Activated T-cell treated with anti-CD3 and anti-CD28 coated beads, Interleukin-2, amount 50 U/mL, for 4 hours (primary cell): ENCODE measurements around the gene BAG2. TPM values are rescaled to one million over a fixed set of nuclear protein-coding genes. Genes with fewer than 3 reads are reported as not detected.

Experiments used
- ATAC-seq, 2 donors: fragments of 200-7000 bp; cut with Tn5 transposase; one replicate each; pipeline ENCODE4 v1.10.0; 2021
- DNase-seq: peaks from one replicate; pipeline ENCODE4 v3.0.0-alpha.2; 2020
- H3K27me3 Mint-ChIP-seq: one replicate; pipeline ENCODE4 v1.8.0; 2021; ENCODE audit warnings: low read depth, mixed read lengths
- H3K36me3 Mint-ChIP-seq: one replicate; pipeline ENCODE4 v1.8.0; 2022; ENCODE audit warnings: mixed read lengths; ENCODE audit not compliant: insufficient read depth
- H3K4me1 Mint-ChIP-seq: one replicate; pipeline ENCODE4 v1.8.0; 2021; ENCODE audit warnings: low read depth, mixed read lengths
- H3K4me3 Mint-ChIP-seq: one replicate; pipeline ENCODE4 v1.8.0; 2021; ENCODE audit warnings: mild to moderate bottlenecking, moderate library complexity, mixed read lengths
- H3K9me3 Mint-ChIP-seq: one replicate; pipeline ENCODE4 v1.8.0; 2021; ENCODE audit warnings: mixed read lengths
- total RNA-seq, 3 donors: library from RNA; stranded (reverse); gene quantifications; one replicate each; pipeline ENCODE4 v1.2.1, GENCODE V29; 2021

BAG2 gene
- total RNA-seq, 3 donors from 2014 or later, result 6.3 to 7.2 (median 6.9) TPM

DNA sequence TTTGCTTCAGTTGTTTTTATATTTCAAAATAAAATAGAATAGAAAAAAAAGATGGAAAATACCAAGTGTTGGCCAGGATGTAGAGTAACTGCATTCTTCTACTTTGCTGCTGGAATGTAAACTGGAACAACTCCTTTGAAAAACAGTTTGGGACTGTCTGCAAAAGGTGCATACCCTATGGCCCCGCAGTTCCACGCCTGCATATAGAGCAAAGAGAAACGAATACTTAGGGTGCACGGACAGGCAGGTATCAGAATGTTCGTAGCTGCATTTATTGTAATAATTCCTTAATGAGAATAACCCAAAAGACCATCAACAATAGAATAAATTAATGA is 50.6 kb downstream of the BAG2 start:
- no peak for ATAC-seq
- Mint-ChIP-seq H3K4me1 (peaks cover 6% of the 10 kb centered on the region), H3K36me3 (no peaks in the 10 kb centered on the region)

DNA sequence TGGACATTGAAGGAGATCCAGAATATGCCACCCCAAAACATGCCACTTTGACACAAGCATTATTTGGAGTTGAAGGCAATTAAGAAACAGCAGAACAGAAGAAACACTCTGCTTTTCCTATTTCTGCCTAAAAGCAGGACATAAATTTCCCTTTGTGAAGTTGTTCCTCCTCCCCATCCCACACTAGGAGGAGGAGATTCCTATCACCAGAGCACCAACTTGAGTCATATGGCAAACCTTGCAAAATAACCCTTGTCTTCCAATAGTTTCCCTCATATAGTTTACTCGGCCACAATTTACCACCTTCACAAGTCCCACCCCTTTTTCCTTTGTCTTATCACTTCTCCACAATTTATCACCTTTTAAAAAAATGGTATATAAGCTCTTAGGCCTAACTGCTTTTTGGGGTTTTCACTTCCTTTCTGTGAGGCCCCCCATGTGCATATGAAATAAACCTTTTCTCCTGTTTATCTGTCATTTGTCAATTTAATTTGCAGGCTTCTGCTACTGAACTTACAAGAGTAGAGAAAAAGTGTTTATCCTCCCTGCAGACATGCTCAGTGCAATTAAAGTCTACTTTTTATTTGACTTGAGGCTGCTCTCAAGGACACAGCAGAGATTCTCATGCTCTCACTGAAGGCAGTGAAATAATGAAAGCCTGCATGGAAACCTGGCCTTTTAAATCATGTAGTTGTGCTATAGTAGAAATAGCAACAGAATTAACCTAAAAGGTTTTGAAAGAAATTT is 52.8 kb downstream of the BAG2 start:
- ATAC-seq, result no peak
- Mint-ChIP-seq H3K4me1 (peaks cover 6% of the 10 kb centered on the region), H3K4me3 (no peak overlapping the region), H3K9me3 (no peaks in the 10 kb centered on the region), H3K36me3 (no peaks in the 10 kb centered on the region), H3K27me3 (peaks cover 13% of the 10 kb centered on the region)
- no peak for DNase-seq

More for the DNA sequence above, 50.6 kb downstream of the BAG2 start:
- Mint-ChIP-seq H3K27me3 (peaks cover 13% of the 10 kb centered on the region), H3K4me3 (peak overlapping the region; percentile 97), H3K9me3 (no peaks in the 10 kb centered on the region)
- no peak for DNase-seq

DNA sequence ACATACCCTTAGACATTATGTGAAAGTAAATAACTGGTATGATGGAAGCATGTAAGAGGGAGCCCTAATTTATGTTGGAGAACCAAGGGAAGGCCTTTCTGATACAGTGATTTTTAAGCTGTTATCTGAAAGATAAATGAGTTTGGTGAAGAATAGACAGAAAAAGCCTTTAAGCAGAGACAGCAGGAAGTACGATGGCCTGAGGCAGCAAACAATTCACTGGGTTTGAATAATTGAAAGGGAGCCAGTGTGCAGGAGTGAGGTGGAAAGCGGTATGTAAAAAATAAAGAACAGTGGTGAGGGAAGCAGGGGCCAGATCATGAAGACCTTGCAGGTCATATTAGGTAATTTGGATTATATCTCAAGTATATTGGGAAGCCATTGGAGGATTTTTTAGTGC is 54.1 kb downstream of the BAG2 start:
- H3K4me1 Mint-ChIP-seq, result peaks cover 4% of the 10 kb centered on the region
- ATAC-seq (no peak), DNase-seq (no peak)
- no peaks in the 10 kb centered on the region for H3K36me3 Mint-ChIP-seq
- no peaks in the 10 kb centered on the region for H3K9me3 Mint-ChIP-seq
- peaks cover 13% of the 10 kb centered on the region for H3K27me3 Mint-ChIP-seq
- H3K4me3 Mint-ChIP-seq, result no peak overlapping the region

Other genes starting within 250 kb of the BAG2 start
- under 1 TPM in 1 of 3 donors, not detected in 2; 0.05 TPM for gene BEND6, start 217.2 kb upstream of the BAG2 start, total RNA-seq
- gene KIAA1586, start 125.6 kb upstream of the BAG2 start, total RNA-seq, result 10 to 100 TPM; 13.1 to 15.2 (median 14.2) TPM
- gene ZNF451, start 82.1 kb upstream of the BAG2 start, total RNA-seq, result 10 to 100 TPM; 36.8 to 44.8 (median 43.3) TPM
- 1 to 10 TPM; 1.5 to 2.2 (median 2.0) TPM for gene RAB23, start 50.0 kb downstream of the BAG2 start, total RNA-seq
- gene PRIM2, start 145.3 kb downstream of the BAG2 start, total RNA-seq, result 10 to 100 TPM; 27.8 to 31.8 (median 29.1) TPM